Glutamatergic neuron (in vitro differentiated cells): ENCODE measurements around the gene SENP8. TPM values are rescaled to one million over a fixed set of nuclear protein-coding genes. Genes with fewer than 3 reads are reported as not detected.

Source experiments
- DNase-seq: peaks from one replicate; pipeline ENCODE4 v3.0.0; 2022
- H3K27ac Mint-ChIP-seq: one replicate; pipeline ENCODE4 v1.8.0; 2020; ENCODE audit warnings: mild to moderate bottlenecking, mixed read lengths, inconsistent platforms; ENCODE audit not compliant: unreplicated experiment
- H3K27me3 Mint-ChIP-seq: one replicate; pipeline ENCODE4 v1.8.0; 2020; ENCODE audit warnings: mild to moderate bottlenecking, moderate library complexity, mixed read lengths, inconsistent platforms; ENCODE audit not compliant: unreplicated experiment
- H3K36me3 Mint-ChIP-seq: one replicate; pipeline ENCODE4 v1.8.0; 2020; ENCODE audit warnings: mild to moderate bottlenecking, mixed read lengths, inconsistent platforms; ENCODE audit not compliant: unreplicated experiment
- H3K4me1 Mint-ChIP-seq: one replicate; pipeline ENCODE4 v1.8.0; 2020; ENCODE audit warnings: mild to moderate bottlenecking, low read depth, mixed read lengths, inconsistent platforms; ENCODE audit not compliant: unreplicated experiment
- H3K4me3 Mint-ChIP-seq: one replicate; pipeline ENCODE4 v1.8.0; 2020; ENCODE audit warnings: mild to moderate bottlenecking, mixed read lengths, inconsistent platforms; ENCODE audit not compliant: unreplicated experiment
- H3K9me3 Mint-ChIP-seq: one replicate; pipeline ENCODE4 v1.8.0; 2020; ENCODE audit warnings: mild to moderate bottlenecking, moderate library complexity, mixed read lengths, inconsistent platforms; ENCODE audit not compliant: unreplicated experiment
- total RNA-seq: library from RNA; stranded (reverse); fragmentation: NEBNext Ultra II Directional; extraction: Animal tissue kit (Norgen Biotek cat#: 25700); gene quantifications from one replicate; pipeline ENCODE4 v1.2.1, GENCODE V29; 2021; ENCODE audit not compliant: unreplicated experiment
- TF ChIP-seq, protein P1 (sequence below): fragments of 200-600 bp; sonication (generic); IDR thresholded peaks from one replicate; pipeline ENCODE4 v1.5.0; 2021; ENCODE audit not compliant: partially characterized antibody, unreplicated experiment

Gene SENP8
- total RNA-seq, 1 donor from 2014 or later = 6.3 TPM

DNA sequence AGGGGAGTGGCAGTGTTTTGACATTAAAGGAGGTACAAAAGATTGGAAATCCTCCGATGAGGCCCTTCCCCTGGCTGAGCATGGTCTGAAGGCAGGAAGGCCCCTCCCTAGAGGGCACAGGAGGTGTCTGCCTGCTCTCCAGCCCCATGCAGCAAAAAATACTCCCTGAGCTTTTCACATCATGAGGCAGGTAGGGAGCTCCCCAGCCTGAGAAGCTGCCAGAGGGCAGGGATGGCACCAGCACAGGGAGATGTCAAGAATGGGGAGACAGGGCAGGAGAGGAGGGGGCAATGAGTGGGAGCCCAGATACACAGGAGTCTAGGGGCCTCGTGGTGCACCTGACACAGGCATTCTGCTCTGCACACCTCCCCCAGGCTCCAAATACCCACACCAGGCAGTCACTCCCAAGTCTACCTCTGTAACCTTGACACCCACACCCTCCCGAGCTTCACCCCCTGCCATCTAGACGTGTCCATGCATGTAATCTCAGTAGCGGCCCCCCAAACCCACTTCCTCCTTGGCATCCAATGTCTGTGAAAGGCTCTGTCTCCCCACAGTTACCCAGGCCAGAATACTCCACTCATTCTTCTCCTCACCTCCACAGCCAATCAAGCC, 56.5 kb downstream of the SENP8 start:
- TF ChIP-seq, protein P1, sequence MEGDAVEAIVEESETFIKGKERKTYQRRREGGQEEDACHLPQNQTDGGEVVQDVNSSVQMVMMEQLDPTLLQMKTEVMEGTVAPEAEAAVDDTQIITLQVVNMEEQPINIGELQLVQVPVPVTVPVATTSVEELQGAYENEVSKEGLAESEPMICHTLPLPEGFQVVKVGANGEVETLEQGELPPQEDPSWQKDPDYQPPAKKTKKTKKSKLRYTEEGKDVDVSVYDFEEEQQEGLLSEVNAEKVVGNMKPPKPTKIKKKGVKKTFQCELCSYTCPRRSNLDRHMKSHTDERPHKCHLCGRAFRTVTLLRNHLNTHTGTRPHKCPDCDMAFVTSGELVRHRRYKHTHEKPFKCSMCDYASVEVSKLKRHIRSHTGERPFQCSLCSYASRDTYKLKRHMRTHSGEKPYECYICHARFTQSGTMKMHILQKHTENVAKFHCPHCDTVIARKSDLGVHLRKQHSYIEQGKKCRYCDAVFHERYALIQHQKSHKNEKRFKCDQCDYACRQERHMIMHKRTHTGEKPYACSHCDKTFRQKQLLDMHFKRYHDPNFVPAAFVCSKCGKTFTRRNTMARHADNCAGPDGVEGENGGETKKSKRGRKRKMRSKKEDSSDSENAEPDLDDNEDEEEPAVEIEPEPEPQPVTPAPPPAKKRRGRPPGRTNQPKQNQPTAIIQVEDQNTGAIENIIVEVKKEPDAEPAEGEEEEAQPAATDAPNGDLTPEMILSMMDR = no peak
- no peak overlapping the region for H3K4me3 Mint-ChIP-seq
- H3K27ac Mint-ChIP-seq = no peak overlapping the region
- no peaks in the 10 kb centered on the region for H3K36me3 Mint-ChIP-seq
- H3K9me3 Mint-ChIP-seq = no peaks in the 10 kb centered on the region
- no peaks in the 10 kb centered on the region for H3K4me1 Mint-ChIP-seq
- peaks cover 3% of the 10 kb centered on the region for H3K27me3 Mint-ChIP-seq
- no peak for DNase-seq

DNA sequence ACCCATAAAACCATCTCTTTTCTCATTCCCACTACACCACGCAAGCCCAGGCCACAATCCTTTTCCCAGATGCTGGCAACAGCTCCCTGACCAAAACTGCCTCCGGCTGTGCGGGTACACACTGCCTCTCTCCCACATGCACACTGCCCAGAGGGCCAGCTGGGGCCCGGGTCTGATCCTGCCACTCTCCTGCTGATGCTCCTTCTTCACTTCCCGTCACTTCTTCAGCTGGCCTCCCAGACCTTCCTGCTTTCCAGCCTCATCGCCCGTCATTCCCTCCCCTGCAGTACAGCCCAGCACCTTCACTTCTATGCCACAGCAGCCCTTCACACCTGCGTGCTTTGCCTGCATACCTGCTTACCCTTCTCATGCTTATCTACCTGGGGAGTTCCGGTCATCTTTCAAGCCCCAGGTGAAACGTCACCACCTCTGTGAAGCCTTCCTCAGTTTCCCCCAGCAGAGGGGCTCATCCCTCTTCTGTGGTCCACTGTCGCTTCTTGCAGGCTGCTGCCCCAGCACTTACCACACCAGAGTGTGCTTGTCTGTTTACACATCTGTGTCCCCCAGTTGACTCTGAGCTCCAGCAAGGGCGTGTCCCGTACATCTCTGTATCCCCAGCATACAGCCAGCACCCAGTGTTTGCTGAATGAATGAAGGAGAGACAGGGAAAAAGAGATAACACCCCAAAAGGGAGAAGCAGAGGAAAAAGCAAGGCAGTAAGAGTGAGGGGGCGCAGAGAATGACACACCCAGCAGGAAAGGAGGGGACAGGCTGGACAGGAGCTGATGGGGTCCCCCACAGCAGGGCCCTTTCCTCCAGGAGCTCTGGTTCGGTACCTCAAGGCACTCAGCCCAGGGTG, 57.2 kb downstream of the SENP8 start:
- Mint-ChIP-seq H3K4me1 (no peaks in the 10 kb centered on the region), H3K36me3 (no peaks in the 10 kb centered on the region), H3K4me3 (no peak overlapping the region), H3K9me3 (no peaks in the 10 kb centered on the region), H3K27me3 (peaks cover 3% of the 10 kb centered on the region), H3K27ac (no peak overlapping the region)
- no peak for DNase-seq
- TF ChIP-seq, protein P1 = no peak

DNA sequence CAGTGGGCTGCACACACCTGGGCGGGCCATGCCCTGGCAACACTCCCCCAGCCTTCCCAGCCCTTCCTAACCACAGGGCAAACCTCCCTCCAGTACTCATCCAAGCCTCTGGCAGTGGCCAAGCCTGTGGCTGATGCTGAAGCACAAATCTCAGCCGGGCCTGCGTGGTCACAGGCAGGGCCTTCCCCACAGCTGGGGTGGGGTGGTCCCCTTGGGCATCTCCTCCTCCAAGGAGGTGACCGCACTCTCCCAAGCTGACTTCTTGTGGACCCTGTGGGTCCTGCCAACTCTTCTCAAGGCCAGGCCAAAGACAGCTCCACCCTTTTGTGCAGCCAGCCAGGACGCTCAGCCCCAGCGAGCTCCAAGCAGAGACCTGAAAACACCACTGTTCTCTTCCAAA, 58.0 kb downstream of the SENP8 start:
- Mint-ChIP-seq H3K27ac (no peak overlapping the region), H3K36me3 (no peaks in the 10 kb centered on the region), H3K4me1 (no peaks in the 10 kb centered on the region), H3K9me3 (no peaks in the 10 kb centered on the region), H3K27me3 (peaks cover 2% of the 10 kb centered on the region), H3K4me3 (no peak overlapping the region)
- TF ChIP-seq, protein P1 = no peak
- no peak for DNase-seq

DNA sequence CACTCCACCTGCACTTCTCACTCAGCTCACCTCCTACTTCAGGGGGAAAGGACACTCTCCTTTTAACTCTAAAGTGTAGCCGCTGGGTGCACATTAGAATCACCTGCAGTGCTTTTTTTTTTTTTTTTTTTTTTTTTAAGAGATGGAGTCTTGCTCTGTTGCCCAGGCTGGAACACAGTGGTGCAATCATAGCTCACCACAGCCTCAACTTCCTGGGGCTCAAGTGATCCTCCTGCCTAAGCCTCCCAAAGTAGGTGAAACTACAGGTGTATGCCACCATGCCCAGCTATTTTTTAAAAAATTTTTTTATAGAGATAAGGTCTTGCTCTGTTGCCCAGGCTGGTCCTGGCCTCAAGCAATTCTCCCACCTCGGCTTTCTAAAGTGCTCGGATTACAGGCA, 58.5 kb downstream of the SENP8 start:
- Mint-ChIP-seq H3K27ac (no peak overlapping the region), H3K27me3 (peaks cover 2% of the 10 kb centered on the region), H3K4me1 (no peaks in the 10 kb centered on the region), H3K4me3 (no peak overlapping the region), H3K9me3 (no peaks in the 10 kb centered on the region), H3K36me3 (no peaks in the 10 kb centered on the region)
- no peak for DNase-seq
- TF ChIP-seq, protein P1 = no peak
